ENCODE data around the gene KCNIP3.
"Not testable (repeated sequence)": the region's sequence is repeated elsewhere in the genome, so short reads cannot be mapped to it uniquely, and the experiment has no call there.

GRCh38 chr2:95415138-95415537 is 118.0 kb downstream of the KCNIP3 start:
- TF ChIP-seq EZH2 (IDR thresholded peaks at IDR 0.05; ENCODE audit: low read depth); CTCF (conservative IDR thresholded peaks at IDR 0.05): not testable (repeated sequence)
